Mesenchymal stem cell (in vitro differentiated cells and primary cell): ENCODE measurements around the gene IFRD1.
"Not testable (repeated sequence)": the region's sequence is repeated elsewhere in the genome, so short reads cannot be mapped to it uniquely, and the experiment has no call there.

Source experiments
- DNase-seq: peaks from one replicate; pipeline ENCODE4 v3.0.0-alpha.2; 2013
- H2AFZ ChIP-seq: one replicate; pipeline ENCODE4 v1.6.1; 2013; ENCODE audit warnings: low read depth, mild to moderate bottlenecking, control low read depth, inconsistent platforms, low read length, moderate library complexity
- H2AK5ac ChIP-seq: 2 replicates; pipeline ENCODE4 v1.6.1; 2013; ENCODE audit warnings: low read length, moderate library complexity, mild to moderate bottlenecking, inconsistent platforms; ENCODE audit not compliant: severe bottlenecking
- H2BK120ac ChIP-seq: one replicate; pipeline ENCODE4 v1.6.1; 2013; ENCODE audit warnings: low read depth, mild to moderate bottlenecking, inconsistent platforms, low read length, moderate library complexity
- H2BK12ac ChIP-seq, 2 experiments: one replicate each; pipeline ENCODE4 v1.6.1; 2013; ENCODE audit warnings: inconsistent platforms in 2 of 2, low read length in 2 of 2, mild to moderate bottlenecking in 2 of 2, moderate library complexity in 2 of 2, control low read depth in 1 of 2
- H2BK15ac ChIP-seq: one replicate; pipeline ENCODE4 v1.6.1; 2013; ENCODE audit warnings: mild to moderate bottlenecking, low read depth, inconsistent platforms; ENCODE audit not compliant: poor library complexity, severe bottlenecking
- H2BK5ac ChIP-seq: 2 replicates; pipeline ENCODE4 v1.6.1; 2013; ENCODE audit warnings: low read depth, mild to moderate bottlenecking, low read length, control low read depth, inconsistent platforms; ENCODE audit not compliant: poor library complexity, severe bottlenecking
- H3K14ac ChIP-seq, 2 experiments: one replicate each; pipeline ENCODE4 v1.6.1; 2013; ENCODE audit warnings: inconsistent platforms in 2 of 2, low read length in 2 of 2, control low read depth in 1 of 2, mild to moderate bottlenecking in 1 of 2, moderate library complexity in 1 of 2
- H3K18ac ChIP-seq, 2 experiments: one replicate each; pipeline ENCODE4 v1.6.1; 2013; ENCODE audit warnings: inconsistent platforms in 2 of 2, low read length in 2 of 2, control low read depth in 1 of 2, low read depth in 1 of 2, mild to moderate bottlenecking in 1 of 2
- H3K23ac ChIP-seq, 2 experiments: one replicate each; pipeline ENCODE4 v1.6.1; 2013; ENCODE audit warnings: inconsistent platforms in 2 of 2, low read length in 2 of 2, mild to moderate bottlenecking in 2 of 2, moderate library complexity in 2 of 2, control low read depth in 1 of 2
- H3K27ac ChIP-seq: 2 replicates; pipeline ENCODE4 v1.5.1; 2013; ENCODE audit warnings: mild to moderate bottlenecking, moderate library complexity, low read length, control low read depth, inconsistent platforms; ENCODE audit not compliant: poor library complexity, severe bottlenecking
- H3K27me3 ChIP-seq, 2 experiments: 2 replicates each; pipeline versions ENCODE4 v1.6.1 to v1.7.0; 2013; ENCODE audit warnings: low read length in 2 of 2, mild to moderate bottlenecking in 2 of 2, moderate library complexity in 2 of 2, control low read depth in 1 of 2, inconsistent platforms in 1 of 2; ENCODE audit not compliant: control insufficient read depth in 1 of 2, insufficient read depth in 1 of 2
- H3K36me3 ChIP-seq, 2 experiments: 2 replicates each; pipeline versions ENCODE4 v1.6.1 to v1.7.0; 2013; ENCODE audit warnings: low read length in 2 of 2, control low read depth in 1 of 2, inconsistent platforms in 1 of 2, low read depth in 1 of 2, mild to moderate bottlenecking in 1 of 2; ENCODE audit not compliant: insufficient read depth in 2 of 2, control insufficient read depth in 1 of 2
- H3K4ac ChIP-seq, 2 experiments: one replicate each; pipeline ENCODE4 v1.6.1; 2013; ENCODE audit warnings: inconsistent platforms in 2 of 2, low read length in 2 of 2, mild to moderate bottlenecking in 2 of 2, moderate library complexity in 2 of 2, control low read depth in 1 of 2, low read depth in 1 of 2
- H3K4me1 ChIP-seq: 2 replicates; pipeline ENCODE4 v1.6.1; 2013; ENCODE audit warnings: low read depth, low read length, control low read depth; ENCODE audit not compliant: control insufficient read depth, insufficient read depth
- H3K4me2 ChIP-seq: 2 replicates; pipeline ENCODE4 v1.6.1; 2013; ENCODE audit warnings: low read length, mild to moderate bottlenecking, inconsistent platforms; ENCODE audit not compliant: poor library complexity, severe bottlenecking
- H3K4me3 ChIP-seq, 2 experiments: 2 replicates each; pipeline versions ENCODE4 v1.5.1 to v1.7.0; 2013; ENCODE audit warnings: low read length in 2 of 2, mild to moderate bottlenecking in 2 of 2, control low read depth in 1 of 2, low read depth in 1 of 2; ENCODE audit not compliant: insufficient read depth in 1 of 2
- H3K79me1 ChIP-seq: replicated peaks from 2 replicates; pipeline ENCODE4 v1.6.1; 2013; ENCODE audit warnings: mild to moderate bottlenecking, control low read depth, low read length, inconsistent platforms; ENCODE audit not compliant: poor library complexity, severe bottlenecking
- H3K9ac ChIP-seq: 2 replicates; pipeline ENCODE4 v1.7.0; 2013; ENCODE audit warnings: mild to moderate bottlenecking, low read length, moderate library complexity
- H3K9me3 ChIP-seq: 2 replicates; pipeline ENCODE4 v1.7.0; 2013; ENCODE audit warnings: mild to moderate bottlenecking, low read length; ENCODE audit not compliant: control insufficient read depth
- H4K8ac ChIP-seq: one replicate; pipeline ENCODE4 v1.6.1; 2013; ENCODE audit warnings: inconsistent platforms, mild to moderate bottlenecking, low read length, moderate library complexity
- H4K91ac ChIP-seq: one replicate; pipeline ENCODE4 v1.6.1; 2013; ENCODE audit warnings: mild to moderate bottlenecking, low read length, inconsistent platforms
- WGBS: methylation state at CpG from one replicate; pipeline ENCODE4 v1.1.7; 2013; ENCODE audit warnings: mixed read lengths; 5-methylcytosine and 5-hydroxymethylcytosine counted together

The IFRD1 gene

DNA sequence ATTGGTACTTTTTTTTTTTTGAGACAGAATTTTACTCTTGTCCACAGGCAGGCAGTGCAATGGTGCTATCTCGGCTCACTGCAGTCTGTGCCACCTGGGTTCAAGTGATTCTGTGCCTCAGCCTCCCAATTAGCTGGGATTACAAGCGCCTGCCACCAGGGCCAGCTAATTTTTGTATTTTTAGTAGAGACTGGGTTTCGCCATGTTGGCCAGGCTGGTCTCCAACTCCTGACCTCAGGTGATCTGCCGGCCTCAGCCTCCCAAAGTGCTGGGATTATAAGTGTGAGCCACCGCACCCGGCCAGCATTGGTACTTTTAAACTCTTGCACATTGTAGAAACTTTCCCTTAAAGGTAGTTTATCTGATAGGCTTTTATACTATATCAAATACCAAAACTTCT lies 3.9 kb downstream of the IFRD1 start:
- H3K27ac ChIP-seq, H4K91ac ChIP-seq, H3K4me1 ChIP-seq, H2BK120ac ChIP-seq, H3K9me3 ChIP-seq, H2BK12ac ChIP-seq, H3K18ac ChIP-seq, H3K23ac ChIP-seq, H2AK5ac ChIP-seq, H2BK5ac ChIP-seq, H2AFZ ChIP-seq, H4K8ac ChIP-seq, H3K27me3 ChIP-seq, H3K14ac ChIP-seq, H2BK15ac ChIP-seq, H3K79me1 ChIP-seq, DNase-seq, H3K4me2 ChIP-seq, H3K4ac ChIP-seq: not testable (repeated sequence)
- peak overlapping the region; percentile 99 for H3K9ac ChIP-seq
- 100% methylated on average over 3 of the region's 6 CpGs for WGBS
- H3K36me3 ChIP-seq = peaks cover 2 to 40% of the 10 kb centered on the region in 2 experiments
- H3K4me3 ChIP-seq = peak overlapping the region in 1 of 2 experiments; percentile 95

DNA sequence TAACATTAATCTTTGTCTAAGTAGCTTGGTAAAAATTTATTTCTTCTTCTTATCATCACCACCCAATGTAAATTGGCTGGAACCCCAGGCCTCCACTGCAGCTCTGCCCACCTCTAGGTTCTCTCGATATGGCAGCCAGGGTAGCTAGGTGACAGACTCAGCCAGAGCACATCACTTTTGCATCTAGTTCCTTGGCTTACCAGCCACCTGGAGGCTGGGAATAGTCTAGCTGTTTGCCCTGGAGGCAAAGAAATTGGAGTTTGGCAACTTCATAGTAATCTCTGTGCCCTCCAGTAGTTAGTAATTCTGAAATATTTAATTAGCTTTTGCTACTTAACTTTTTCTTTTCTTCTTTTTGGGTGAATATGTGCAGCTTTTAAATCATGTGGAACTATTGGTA lies 9.4 kb downstream of the IFRD1 start:
- no peak overlapping the region for H2BK5ac ChIP-seq
- WGBS = 100% methylated on average over 1 of the region's 1 CpG
- DNase-seq = no peak

DNA sequence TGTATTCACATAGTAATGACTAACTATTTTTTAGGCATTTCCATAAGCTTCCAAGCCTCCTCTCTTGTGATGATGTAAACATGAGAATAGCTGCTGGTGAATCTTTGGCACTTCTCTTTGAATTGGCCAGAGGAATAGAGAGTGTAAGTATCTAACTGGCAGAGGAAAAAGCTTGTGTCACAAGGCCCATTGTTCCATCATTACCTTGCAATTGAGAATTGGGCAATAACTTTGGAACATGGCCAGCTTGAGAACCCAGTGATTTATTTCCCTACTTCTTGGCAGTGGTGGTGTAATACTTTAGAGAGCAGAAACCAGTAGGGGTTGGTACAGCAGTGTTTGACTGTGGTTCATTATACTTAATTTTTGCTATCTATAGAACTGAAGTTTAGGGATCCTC lies 12.0 kb downstream of the IFRD1 start:
- Histone ChIP-seq H2BK5ac (no peak overlapping the region), H3K9me3 (no peaks in the 10 kb centered on the region), H3K23ac (no peak overlapping the region), H3K79me1 (peaks cover 8% of the 10 kb centered on the region), H3K4me1 (no peaks in the 10 kb centered on the region), H2BK120ac (no peak overlapping the region), H2AK5ac (no peak overlapping the region), H3K36me3 (peaks cover 9 to 98% of the 10 kb centered on the region in 2 experiments), H2AFZ (no peak overlapping the region), H2BK15ac (no peak overlapping the region), H3K9ac (no peak overlapping the region), H3K27me3 (no peaks in the 10 kb centered on the region), H3K4me2 (no peak overlapping the region), H2BK12ac (no peak overlapping the region), H3K4me3 (no peak overlapping the region), H4K91ac (no peak overlapping the region), H3K18ac (no peak overlapping the region), H3K4ac (no peak overlapping the region), H3K27ac (no peak overlapping the region), H4K8ac (no peak overlapping the region), H3K14ac (no peak overlapping the region)
- DNase-seq = peak; percentile 80

More for the DNA sequence above, 9.4 kb downstream of the IFRD1 start:
- Histone ChIP-seq H3K14ac (no peak overlapping the region), H3K4me3 (no peak overlapping the region), H3K23ac (no peak overlapping the region), H3K27ac (no peak overlapping the region), H3K9ac (no peak overlapping the region), H2AK5ac (no peak overlapping the region), H2BK120ac (no peak overlapping the region), H3K36me3 (peaks cover 9 to 92% of the 10 kb centered on the region in 2 experiments), H2BK12ac (no peak overlapping the region), H2AFZ (no peak overlapping the region), H3K9me3 (no peaks in the 10 kb centered on the region), H2BK15ac (no peak overlapping the region), H3K4me1 (no peaks in the 10 kb centered on the region), H4K91ac (no peak overlapping the region), H4K8ac (no peak overlapping the region), H3K79me1 (peaks cover 5% of the 10 kb centered on the region), H3K4ac (no peak overlapping the region), H3K27me3 (no peaks in the 10 kb centered on the region), H3K4me2 (no peak overlapping the region), H3K18ac (no peak overlapping the region)

- H3K27me3 ChIP-seq = no peaks in the 10 kb centered on the region
- H4K91ac ChIP-seq = no peak overlapping the region
- H2BK15ac ChIP-seq = no peak overlapping the region
- no peak overlapping the region for H2BK5ac ChIP-seq
- peaks cover 15 to 99% of the 10 kb centered on the region in 2 experiments for H3K36me3 ChIP-seq
- no peak overlapping the region for H4K8ac ChIP-seq
- no peaks in the 10 kb centered on the region for H3K9me3 ChIP-seq
- no peak overlapping the region for H3K18ac ChIP-seq
- no peak overlapping the region for H3K4ac ChIP-seq
- no peak overlapping the region for H3K4me3 ChIP-seq
- peaks cover 14% of the 10 kb centered on the region for H3K79me1 ChIP-seq
- no peak overlapping the region for H3K4me2 ChIP-seq
- no peak overlapping the region for H3K27ac ChIP-seq
- H2AK5ac ChIP-seq = no peak overlapping the region
- H3K4me1 ChIP-seq = no peaks in the 10 kb centered on the region
- H2BK120ac ChIP-seq = no peak overlapping the region
- no peak overlapping the region for H2BK12ac ChIP-seq
- H2AFZ ChIP-seq = no peak overlapping the region
- WGBS = over 99% methylated on average over 3 of the region's 4 CpGs
- H3K23ac ChIP-seq = no peak overlapping the region
- no peak for DNase-seq
- no peak overlapping the region for H3K14ac ChIP-seq
- H3K9ac ChIP-seq = no peak overlapping the region
Observed at GRCh38 chr7:112467867-112468266, 17.6 kb downstream of the IFRD1 start.
